Islet of Langerhans (tissue), 1 donor: ENCODE measurements around the gene PGC.

Experiments
- FAIRE-seq: peaks from one replicate; lab custom pipeline; 2011; peaks lifted over from hg19 to GRCh38; lab: Jason Lieb, UNC

PGC gene

GRCh38 chr6:41714556-41715273, 32.5 kb downstream of the PGC start:
- no peak for FAIRE-seq

GRCh38 chr6:41713650-41714291, 33.4 kb downstream of the PGC start:
- no peak for FAIRE-seq

DNA sequence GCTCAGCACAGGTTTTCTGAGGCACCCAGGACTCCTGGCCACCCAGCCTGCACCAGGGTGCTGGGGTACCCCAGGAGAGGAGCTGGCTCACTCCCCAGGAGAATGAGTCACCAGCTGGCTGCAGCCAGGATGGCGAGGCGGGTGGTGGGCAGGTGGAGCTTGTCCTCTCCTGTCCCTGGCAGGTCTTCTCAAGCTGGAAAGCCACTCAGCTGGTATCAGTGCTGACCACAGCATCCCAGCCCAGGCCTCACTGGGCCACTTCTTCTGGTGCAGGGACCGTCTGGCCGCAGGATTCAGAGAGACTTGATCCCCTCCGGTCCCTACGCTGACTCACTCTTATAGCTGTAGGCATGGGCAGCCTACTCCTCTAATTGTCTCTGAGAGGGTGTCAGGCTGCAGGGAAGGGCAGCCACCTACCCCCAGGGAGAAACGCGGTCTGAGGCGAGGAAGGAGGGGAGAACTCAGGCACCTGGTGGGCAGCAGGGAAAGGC, 34.0 kb downstream of the PGC start:
- no peak for FAIRE-seq

- no peak for FAIRE-seq
Measured at GRCh38 chr6:41712651-41713103, 34.5 kb downstream of the PGC start.

DNA sequence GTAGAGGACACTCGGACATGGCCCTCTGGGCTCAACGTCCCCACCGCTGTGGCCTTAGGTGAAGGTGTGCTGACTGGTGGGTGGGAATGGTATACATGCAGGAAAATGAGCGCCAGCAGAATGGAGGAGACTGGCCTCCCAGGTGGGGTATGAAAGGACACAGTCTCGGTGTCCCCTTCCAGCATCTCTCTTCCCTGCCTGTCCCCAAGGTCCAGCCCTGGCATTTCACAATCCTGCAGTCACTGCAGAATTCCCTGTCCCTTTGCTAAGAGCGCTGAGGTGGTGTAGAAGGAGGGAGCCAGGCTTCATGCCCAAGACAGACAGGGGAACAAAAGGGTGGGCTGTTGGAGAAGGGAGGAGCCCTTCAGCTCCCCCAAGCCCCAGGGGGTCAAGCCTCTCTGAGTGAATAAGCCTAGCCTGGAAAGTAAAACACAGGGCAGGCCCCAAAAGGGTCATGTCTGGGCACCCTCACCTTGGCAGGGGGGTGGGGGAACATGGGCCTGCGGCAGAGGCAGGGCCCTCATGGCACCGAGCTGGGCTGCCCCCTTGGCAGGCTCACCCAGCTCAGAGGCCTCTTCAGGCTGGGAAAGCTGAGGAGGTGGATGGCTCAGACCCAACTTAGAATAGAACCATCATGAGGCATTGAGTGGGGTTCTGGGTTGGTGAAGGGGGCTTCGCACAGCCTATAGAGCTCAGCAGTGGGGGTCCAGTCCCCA, 35.7 kb downstream of the PGC start:
- no peak for FAIRE-seq

DNA sequence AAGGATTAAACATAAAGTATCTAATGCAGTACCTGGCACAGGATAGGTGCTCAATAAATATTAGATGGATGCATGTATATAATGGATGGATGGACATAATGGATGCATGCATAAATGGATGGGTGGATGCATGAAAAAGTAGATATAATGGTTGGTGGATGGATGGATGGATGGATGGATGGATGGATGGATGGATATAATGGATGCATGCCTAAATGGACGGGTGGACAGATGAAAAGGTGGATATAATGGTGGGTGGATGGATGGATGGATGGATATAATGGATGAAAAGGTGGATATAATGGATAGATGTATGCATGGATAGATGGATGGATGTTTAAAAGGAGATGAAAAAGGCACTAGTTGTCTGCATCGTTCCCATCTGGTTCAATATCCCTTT, 37.8 kb downstream of the PGC start:
- FAIRE-seq: no peak

DNA sequence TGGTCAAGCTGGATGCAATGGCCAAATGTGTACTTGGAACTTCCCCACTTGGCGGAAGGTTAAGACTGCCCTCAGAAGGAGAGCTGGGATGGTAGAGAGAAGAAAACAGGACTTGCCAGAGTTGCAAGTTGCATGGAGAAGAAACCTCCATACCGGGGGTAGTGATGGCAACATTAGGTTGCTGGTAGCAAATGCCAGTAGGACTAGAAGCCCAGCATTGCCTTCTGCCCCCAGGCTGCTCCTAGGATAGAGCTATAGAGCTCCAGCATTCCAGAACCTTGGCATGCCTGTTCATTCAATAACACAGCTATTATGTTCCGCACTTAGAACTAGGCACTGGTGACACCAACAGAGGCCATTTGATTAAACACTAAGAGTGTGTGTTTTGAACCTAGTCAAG, 38.3 kb downstream of the PGC start:
- FAIRE-seq: no peak

DNA sequence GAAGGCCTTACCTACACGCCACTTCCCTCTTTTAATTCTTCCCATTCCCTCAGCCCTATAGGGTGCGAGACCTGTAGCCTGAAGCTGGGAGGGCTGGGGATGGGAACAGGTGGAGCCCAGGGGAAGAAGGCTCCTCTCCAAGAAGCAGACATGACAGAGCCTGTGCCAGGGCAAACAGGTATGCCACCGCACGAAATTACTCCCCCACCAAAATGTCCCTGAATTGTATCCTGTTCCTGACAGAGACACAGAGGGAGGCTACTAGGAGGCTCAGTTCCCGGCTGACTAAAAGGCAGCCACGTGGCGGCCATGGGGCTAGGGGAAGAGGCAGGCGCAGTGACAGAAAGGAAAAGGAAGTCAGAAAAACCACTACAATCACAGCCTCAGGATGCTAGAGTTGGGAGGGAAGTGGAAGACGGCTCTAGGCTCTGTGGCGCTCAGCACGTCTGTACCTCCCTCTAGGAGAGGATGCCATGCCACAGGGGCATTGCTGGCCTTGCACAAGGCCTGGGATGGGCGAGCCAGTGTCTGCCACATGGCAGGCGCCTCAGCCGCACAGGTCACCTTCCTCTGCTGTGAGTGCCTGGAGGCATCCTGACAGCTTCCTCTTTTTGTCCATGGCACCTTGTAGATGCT, 39.5 kb downstream of the PGC start:
- no peak for FAIRE-seq

DNA sequence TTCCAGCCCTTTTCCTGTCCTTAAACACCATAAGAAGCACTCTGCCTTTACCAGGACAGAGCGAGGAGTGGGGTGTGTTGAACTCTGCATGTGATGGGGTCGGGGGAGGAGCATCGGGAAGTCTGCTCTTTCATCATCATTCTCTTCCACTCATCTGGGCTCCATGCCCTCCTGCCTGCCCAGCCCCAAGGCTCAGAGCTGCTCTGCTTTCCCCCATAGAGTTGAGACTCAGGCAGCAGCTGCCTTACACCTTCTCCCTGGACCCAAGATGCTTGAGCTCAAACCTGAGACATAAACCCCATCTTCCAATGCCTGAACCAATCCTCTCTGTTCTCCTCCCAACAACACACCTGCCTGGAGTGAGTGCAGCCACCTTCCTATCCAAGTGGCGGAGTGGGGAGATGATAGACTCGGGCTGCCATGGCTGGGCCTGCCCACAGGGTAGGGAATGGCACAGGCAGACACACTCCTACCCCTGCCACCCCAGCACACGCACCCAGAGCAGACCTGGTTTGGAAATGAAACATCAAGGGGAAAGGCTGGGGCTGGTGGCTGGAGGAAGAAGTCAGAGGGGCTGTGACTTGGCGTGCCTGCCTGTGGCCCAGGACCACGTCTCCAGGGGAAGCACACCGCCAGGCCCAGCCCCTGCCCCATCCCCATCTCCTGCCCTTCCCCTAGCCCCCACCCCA, 40.2 kb downstream of the PGC start:
- FAIRE-seq: no peak

GRCh38 chr6:41705996-41706835, 41.0 kb downstream of the PGC start:
- no peak for FAIRE-seq

DNA sequence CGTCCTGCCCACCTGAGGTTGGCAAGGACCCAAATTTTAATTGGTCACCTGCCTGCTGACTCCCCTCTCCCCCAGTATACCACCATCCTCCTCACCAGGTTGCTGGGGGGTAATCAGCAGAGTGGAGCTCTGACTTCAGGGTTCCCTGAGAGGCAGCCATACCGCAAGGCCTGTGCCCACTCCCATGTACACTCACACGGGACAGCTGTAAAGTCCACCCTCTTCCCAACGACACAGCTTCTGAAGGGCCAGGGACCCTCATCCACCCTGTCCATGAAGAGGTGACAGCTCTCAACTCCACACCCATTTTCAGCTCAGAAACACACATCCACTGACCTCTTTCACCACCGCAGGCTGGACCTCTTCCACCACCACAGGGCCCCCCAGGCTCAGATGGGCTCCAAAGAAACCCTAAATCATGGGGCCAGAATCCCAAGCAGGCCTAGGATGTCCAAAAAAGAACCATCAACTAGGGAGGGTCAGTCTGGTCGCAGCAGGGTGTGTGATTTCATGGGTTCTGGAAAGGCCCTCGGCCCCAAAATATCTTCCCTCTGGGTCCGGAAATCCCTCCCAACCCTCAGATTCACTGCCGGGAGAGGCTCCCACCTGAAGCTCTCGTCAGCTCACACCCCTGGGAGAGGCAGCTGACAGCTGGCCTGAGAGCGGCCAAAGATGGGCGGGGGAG, 41.7 kb downstream of the PGC start:
- FAIRE-seq: no peak

GRCh38 chr6:41704656-41705310, 42.4 kb downstream of the PGC start:
- no peak for FAIRE-seq

DNA sequence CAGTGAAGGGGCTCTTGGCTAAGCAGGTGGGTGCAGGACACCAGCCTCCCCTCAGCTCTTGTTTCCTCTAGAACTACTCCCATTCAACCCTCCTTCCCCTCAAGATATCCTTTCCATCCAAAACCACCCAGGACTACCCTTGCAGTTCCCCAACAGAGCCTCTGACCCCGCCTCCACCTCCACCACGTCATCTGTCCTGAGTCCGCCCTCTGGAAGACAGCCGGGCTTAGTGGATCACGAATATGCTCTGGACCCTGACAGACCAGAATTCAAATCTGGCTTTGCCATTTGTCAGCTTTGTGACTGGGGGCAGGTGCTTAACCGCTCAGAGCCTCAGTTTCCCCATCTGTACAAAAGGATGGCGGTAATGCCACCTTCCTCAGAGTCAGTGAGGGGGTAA, 43.2 kb downstream of the PGC start:
- no peak for FAIRE-seq

GRCh38 chr6:41702771-41703494, 44.3 kb downstream of the PGC start:
- no peak for FAIRE-seq

GRCh38 chr6:41702089-41702745, 45.0 kb downstream of the PGC start:
- FAIRE-seq: no peak

GRCh38 chr6:41700463-41701347, 46.5 kb downstream of the PGC start:
- FAIRE-seq: no peak

DNA sequence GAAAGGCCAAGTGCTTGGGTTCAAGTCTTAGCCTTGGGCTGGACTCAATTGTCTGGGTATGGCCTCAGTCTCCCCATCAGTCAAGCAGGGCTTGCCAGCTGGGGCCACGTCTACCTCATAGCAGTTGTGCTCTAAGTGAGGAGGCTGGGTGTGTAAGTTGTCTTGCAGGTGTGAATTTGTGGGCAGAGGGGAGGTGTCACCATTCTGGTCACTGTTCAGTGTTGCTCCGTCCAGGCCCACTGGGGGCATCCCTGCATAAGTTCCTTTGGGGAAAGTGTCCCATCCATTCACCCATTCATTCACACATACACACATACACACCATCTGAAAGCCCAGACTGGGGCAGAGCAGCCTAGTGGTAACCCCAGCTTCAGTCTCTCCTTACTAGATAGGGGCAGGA, 48.1 kb downstream of the PGC start:
- no peak for FAIRE-seq
